ENCODE results near the gene UMPS.
"Not testable (repeated sequence)": the region's sequence is repeated elsewhere in the genome, so short reads cannot be mapped to it uniquely, and the experiment has no call there.

UMPS gene

DNA sequence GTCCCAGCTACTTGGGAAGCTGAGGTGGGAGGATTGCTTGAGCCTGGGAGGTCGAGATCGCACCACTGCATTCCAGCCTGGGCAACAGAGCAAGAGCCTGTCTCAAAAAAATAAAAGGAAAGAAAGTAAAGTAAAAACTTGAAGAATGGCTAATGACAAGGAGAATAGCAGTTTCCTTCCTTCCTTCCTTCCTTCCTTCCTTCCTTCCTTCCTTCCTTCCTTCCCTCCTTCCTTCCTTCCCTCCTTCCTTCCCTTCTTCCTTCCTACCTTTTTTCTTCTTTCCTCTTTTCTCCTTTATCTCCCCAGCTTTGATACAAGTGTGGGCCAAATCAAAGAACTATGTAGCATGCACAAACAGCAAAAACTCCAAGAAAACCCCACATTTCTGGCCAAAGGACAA is 23.0 kb upstream of the UMPS start:
- not testable (repeated sequence) for DNase-seq (ENCODE audit: low read depth)

DNA sequence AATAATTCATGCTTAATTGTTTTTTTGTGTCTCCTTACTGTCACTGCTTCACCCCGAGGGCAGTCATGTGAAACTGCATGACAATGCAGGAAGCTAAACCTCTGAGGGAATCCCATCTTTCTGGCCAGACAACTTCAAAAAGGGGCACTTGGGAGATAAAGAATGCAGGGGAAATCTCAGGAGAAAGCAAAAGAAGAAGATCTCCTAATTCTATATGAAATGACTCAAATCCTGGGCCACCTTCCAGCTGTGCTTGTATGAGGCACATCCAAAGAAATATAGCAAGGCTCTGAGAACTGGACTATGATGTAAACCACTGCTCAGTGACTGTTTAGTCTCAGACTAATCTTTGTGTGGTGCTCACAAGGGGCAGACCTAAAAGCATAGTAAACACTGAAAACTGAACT is 22.6 kb upstream of the UMPS start:
- peak; percentile 88 for DNase-seq (ENCODE audit: low read depth)

GRCh38 chr3:124714223-124714853 is 15.9 kb upstream of the UMPS start:
- peak; percentile 11 for DNase-seq (ENCODE audit: low read depth)

- DNase-seq (ENCODE audit: low read depth): no peak
Measured at GRCh38 chr3:124722589-124722988, 7.7 kb upstream of the UMPS start.

- DNase-seq (ENCODE audit: low read depth): no peak
Measured at GRCh38 chr3:124730941-124731297, 667 bp downstream of the UMPS start.

DNA sequence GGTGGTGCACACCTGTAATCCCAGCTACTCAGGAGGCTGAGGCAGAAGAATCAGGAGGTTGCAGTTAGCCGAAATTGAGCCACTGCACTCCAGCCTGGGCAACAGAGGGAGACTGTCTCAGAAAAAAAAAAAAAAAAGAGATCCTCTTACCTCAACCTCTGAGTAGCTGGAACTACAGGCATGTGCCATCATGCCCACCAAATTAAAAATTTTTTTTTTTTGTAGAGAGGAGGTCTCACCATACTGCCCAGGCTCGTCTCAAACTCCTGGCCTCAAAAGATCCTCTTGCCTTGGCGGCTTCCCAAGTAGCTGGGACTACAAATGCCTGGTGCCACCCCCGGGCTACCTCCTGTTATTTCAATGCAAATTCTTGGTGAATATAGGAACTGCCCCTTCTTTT is 1.5 kb downstream of the UMPS start:
- DNase-seq (ENCODE audit: low read depth): no peak

GRCh38 chr3:124741027-124741426 is 10.8 kb downstream of the UMPS start:
- DNase-seq (ENCODE audit: low read depth): peak; percentile 16

DNA sequence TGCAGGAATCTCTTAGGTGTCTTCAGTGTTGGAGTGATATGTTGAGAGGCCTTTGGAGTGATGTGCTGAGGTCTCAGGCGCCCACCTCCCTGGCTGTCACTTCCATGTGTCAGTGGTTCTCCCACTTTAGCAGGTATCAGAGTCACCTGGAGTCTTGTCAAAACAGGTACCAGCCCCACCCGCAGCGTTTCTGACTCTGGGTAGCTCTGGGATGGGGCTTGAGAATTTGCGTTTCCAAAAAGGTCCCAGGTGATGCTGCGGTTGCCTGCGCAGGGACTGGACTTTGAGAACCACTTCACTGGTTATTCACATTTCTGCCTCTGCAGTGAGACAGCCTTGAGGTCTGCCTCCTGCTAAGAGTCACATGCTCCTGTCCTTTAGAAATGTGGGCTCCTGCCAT is 15.5 kb downstream of the UMPS start:
- no peak for DNase-seq (ENCODE audit: low read depth)

GRCh38 chr3:124747111-124747981 is 17.1 kb downstream of the UMPS start:
- DNase-seq (ENCODE audit: low read depth): no peak

- DNase-seq (ENCODE audit: low read depth): no peak
Measured at GRCh38 chr3:124748560-124749198, 18.4 kb downstream of the UMPS start.

GRCh38 chr3:124749877-124750276 is 19.6 kb downstream of the UMPS start:
- not testable (repeated sequence) for DNase-seq (ENCODE audit: low read depth)

DNA sequence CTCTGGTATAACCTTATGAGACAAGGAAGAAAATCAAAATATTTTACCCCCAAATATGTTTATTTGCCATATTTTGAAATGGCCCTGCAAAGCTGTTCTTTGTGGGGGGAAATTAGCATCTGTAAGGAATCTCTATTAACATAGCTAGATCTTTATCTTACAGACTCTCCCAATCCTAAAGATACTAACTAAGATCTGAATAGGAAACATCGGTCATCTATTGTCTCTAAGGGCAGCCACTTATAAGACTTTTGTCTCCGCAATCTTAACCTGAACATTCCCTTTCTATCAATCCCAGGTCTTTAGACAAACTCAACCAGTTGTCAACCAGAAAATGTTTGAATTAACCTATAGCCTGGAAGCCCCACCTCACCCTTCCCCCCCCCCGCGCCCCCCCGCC is 21.2 kb downstream of the UMPS start:
- DNase-seq (ENCODE audit: low read depth): no peak

DNA sequence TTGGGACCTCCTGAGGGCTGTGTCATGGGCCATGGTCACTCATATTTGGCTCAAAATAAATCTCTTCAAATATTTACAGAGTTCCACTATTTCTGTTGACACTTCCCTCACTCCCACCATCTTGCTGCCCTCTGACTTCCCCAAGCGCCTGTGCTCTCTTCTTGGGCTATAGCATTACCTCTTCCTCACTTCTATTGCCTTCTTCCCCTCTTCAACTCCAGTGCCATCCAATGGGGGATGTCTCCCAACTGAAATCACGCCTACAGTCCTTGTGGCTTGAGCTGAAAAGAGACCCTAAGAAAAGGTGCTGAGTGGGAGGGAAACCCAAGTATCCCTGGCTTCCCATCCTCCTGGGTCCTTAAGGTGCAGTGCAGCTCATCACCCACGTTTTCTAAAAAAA is 21.8 kb downstream of the UMPS start:
- no peak for DNase-seq (ENCODE audit: low read depth)

DNA sequence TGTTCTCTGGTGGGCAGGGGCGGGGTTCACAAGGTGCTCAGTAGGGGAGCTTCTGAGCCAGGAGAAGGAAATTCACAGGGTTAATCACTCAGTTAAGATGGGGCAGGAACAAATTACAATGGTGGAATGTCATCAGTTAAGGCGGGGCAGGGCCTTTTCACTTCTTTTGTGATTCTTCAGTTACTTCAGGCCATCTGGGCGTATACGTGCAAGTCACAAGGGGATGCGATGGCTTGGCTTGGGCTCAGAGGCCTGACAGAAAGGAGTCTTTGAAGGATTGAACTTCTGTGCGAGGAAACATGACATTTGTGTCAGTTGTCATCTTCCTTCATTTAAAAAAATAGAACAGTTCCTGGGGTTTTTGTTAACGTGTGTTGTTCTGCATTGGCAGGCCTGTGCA is 27.7 kb downstream of the UMPS start:
- not testable (repeated sequence) for DNase-seq (ENCODE audit: low read depth)

- DNase-seq (ENCODE audit: low read depth): no peak
Measured at GRCh38 chr3:124758851-124759635, 28.8 kb downstream of the UMPS start.

GRCh38 chr3:124759666-124760401 is 29.6 kb downstream of the UMPS start:
- DNase-seq (ENCODE audit: low read depth): no peak

DNA sequence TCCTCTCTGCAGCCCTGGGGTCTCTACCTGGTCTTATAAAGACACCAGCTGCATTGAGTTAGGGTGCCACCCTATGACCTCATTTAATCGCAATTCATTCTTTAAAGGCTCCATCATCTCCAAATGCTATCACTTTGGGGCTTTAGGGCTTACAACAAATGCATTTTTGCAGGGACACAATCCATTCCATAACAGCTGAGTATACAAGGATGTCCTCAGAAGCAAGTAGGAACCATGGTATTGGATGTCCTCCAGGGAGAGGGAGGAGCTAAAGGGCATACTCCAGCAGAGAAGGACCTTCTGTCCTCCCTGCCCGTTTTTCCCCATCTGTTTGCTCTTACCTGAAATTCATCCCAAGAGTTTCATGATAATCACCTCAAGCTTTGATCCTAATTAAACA is 30.3 kb downstream of the UMPS start:
- DNase-seq (ENCODE audit: low read depth): peak; percentile 86

- peak; percentile 88 for DNase-seq (ENCODE audit: low read depth)
Measured at GRCh38 chr3:124761250-124761796, 31.1 kb downstream of the UMPS start.

GRCh38 chr3:124761935-124762660 is 31.8 kb downstream of the UMPS start:
- DNase-seq (ENCODE audit: low read depth): no peak

DNA sequence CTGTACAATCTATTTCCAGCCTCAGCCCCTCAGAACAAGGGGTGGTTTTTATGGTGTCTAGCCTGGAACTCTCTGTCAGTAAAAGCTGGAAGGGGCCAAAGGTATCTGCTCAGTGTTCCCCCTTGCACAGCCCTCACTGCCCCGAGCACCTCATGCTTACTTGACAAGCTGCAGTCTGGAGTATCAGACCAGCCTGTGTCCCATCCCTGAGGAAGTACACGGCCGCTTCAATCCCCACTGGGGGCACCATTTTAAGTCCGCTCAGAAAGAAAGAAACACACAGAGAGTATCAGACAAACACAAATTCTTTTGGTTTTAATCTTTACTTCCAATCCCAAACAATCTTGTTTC is 32.4 kb downstream of the UMPS start:
- DNase-seq (ENCODE audit: low read depth): no peak

DNA sequence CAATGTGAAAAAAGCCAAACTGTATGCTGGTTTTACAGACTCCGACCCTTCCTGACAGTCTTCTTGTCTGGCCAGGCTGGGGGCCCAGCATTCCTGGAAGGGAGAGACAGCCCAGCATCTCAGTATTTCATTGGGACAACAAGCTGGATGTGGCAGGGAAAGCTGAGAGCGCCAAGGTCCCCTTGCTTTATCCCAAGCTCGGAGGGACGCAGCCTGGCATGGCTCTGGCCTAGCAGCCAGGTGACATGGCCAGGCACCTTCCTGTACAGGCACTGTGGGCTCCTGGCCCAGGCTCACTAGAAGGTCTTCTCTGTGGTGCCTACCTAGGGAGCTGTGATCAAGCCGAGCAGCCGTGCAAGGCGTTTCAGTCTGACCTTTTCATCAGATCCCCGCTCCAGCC is 33.0 kb downstream of the UMPS start:
- no peak for DNase-seq (ENCODE audit: low read depth)
